SK-N-SH treated with all-trans-retinoic acid at 6 μM for 48 hours (cell line): ENCODE data around the gene C18orf63.

Experiments
- ESRRG ChIP-seq: fragments of 250-450 bp; sonication (Bioruptor Pico); IDR thresholded peaks from 2 replicates; pipeline ENCODE4 v1.6.1; 2021; ENCODE audit warnings: mild to moderate bottlenecking
- OSR1 ChIP-seq: fragments of 250-450 bp; sonication (Bioruptor Pico); IDR thresholded peaks from 2 replicates; pipeline ENCODE4 v1.8.0; 2022; ENCODE audit warnings: moderate library complexity, mild to moderate bottlenecking, inconsistent platforms
- PPARA ChIP-seq: fragments of 250-450 bp; sonication (Bioruptor Pico); IDR thresholded peaks from 2 replicates; pipeline ENCODE4 v1.5.0; 2020; ENCODE audit warnings: mild to moderate bottlenecking, borderline replicate concordance
- RARB ChIP-seq: fragments of 250-450 bp; sonication (Bioruptor Pico); IDR thresholded peaks from 2 replicates; pipeline ENCODE4 v1.8.0; 2021; ENCODE audit warnings: mild to moderate bottlenecking, moderate library complexity
- ZFP3 ChIP-seq: fragments of 250-450 bp; sonication (Bioruptor Pico); IDR thresholded peaks from 2 replicates; pipeline ENCODE4 v1.5.0; 2020; ENCODE audit warnings: mild to moderate bottlenecking, moderate library complexity
- ZFP30 ChIP-seq: fragments of 450-650 bp; formaldehyde crosslinking; IDR thresholded peaks from 2 replicates; pipeline ENCODE4 v1.5.0; 2022; ENCODE audit warnings: mild to moderate bottlenecking, moderate library complexity

GRCh38 chr18:74282755-74283554 is 32.7 kb upstream of the C18orf63 start:
- TF ChIP-seq OSR1 (CRISPR knock-in tag), result no peak
- no peak for TF ChIP-seq ZFP30 (CRISPR knock-in tag)
- no peak for TF ChIP-seq ZFP3 (CRISPR knock-in tag)
- TF ChIP-seq PPARA (CRISPR knock-in tag), result no peak
- no peak for TF ChIP-seq RARB (CRISPR knock-in tag)
- no peak for TF ChIP-seq ESRRG (CRISPR knock-in tag)
